Smooth muscle cell (in vitro differentiated cells): ENCODE data around the gene PDCD10. TPM values are rescaled to one million over a fixed set of nuclear protein-coding genes. Genes with fewer than 3 reads are reported as not detected.

ENCODE experiments used
- DNase-seq: peaks from one replicate; lab custom pipeline; 2025; ENCODE audit not compliant: unreplicated experiment; lab: John Stamatoyannopoulos, UW
- H2AFZ ChIP-seq: fragments of 200-600 bp; sonication (generic); 2 replicates; pipeline ENCODE4 v1.6.0; 2016; ENCODE audit warnings: antibody characterized with exemption, low read depth, mild to moderate bottlenecking
- H3F3A ChIP-seq: fragments of 200-600 bp; sonication (generic); 2 replicates; pipeline ENCODE4 v1.6.0; 2017; ENCODE audit warnings: antibody characterized with exemption, low read depth
- H3K27ac ChIP-seq: fragments of 200-600 bp; sonication (generic); 2 replicates; pipeline ENCODE4 v1.5.1; 2016; ENCODE audit warnings: low read depth, mild to moderate bottlenecking
- H3K27me3 ChIP-seq: fragments of 200-600 bp; sonication (generic); 2 replicates; pipeline ENCODE4 v1.6.1; 2016; ENCODE audit warnings: low read depth, mild to moderate bottlenecking
- H3K36me3 ChIP-seq: fragments of 200-600 bp; sonication (generic); 2 replicates; pipeline ENCODE4 v1.5.1; 2016; ENCODE audit warnings: low read depth
- H3K4me1 ChIP-seq: fragments of 200-600 bp; sonication (generic); 2 replicates; pipeline ENCODE4 v1.5.1; 2016; ENCODE audit warnings: low read depth
- H3K4me2 ChIP-seq: fragments of 200-600 bp; sonication (generic); 2 replicates; pipeline ENCODE4 v1.6.0; 2016; ENCODE audit warnings: mild to moderate bottlenecking
- H3K4me3 ChIP-seq: fragments of 200-600 bp; sonication (generic); 2 replicates; pipeline ENCODE4 v1.5.1; 2016; ENCODE audit warnings: mild to moderate bottlenecking
- H3K79me2 ChIP-seq: fragments of 200-600 bp; sonication (generic); 2 replicates; pipeline ENCODE4 v1.6.0; 2016; ENCODE audit warnings: low read depth, mild to moderate bottlenecking
- H3K9ac ChIP-seq: fragments of 200-600 bp; sonication (generic); 2 replicates; pipeline ENCODE4 v1.6.0; 2016; ENCODE audit warnings: low read depth
- H3K9me3 ChIP-seq: fragments of 200-600 bp; sonication (generic); replicated peaks from 2 replicates; pipeline ENCODE4 v1.5.1; 2016; ENCODE audit warnings: low read depth
- H4K20me1 ChIP-seq: fragments of 200-600 bp; sonication (generic); 2 replicates; pipeline ENCODE4 v1.6.0; 2016; ENCODE audit warnings: low read depth
- CTCF ChIP-seq: fragments of 200-600 bp; sonication (generic); IDR thresholded peaks from 2 replicates; pipeline ENCODE4 v1.5.1; 2017; ENCODE audit warnings: borderline replicate concordance, mild to moderate bottlenecking, antibody characterized with exemption; ENCODE audit not compliant: insufficient read depth, poor library complexity, severe bottlenecking
- WGBS: methylation state at CpG from one replicate; pipeline ENCODE4 v1.1.7; 2016; ENCODE audit warnings: low lambda C conversion rate; 5-methylcytosine and 5-hydroxymethylcytosine counted together
- polyA plus RNA-seq: library from polyadenylated mRNA; unstranded; fragments of >200 nt; fragmentation: Nextera tagmentation; extraction: Ambion mirVana; gene quantifications from 2 replicates; pipeline ENCODE4 v1.2.1, GENCODE V29; 2016
- total RNA-seq: library from RNA; depleted of rRNA; stranded (reverse); fragments of >200 nt; gene quantifications from 2 replicates; pipeline ENCODE4 v1.2.3, GENCODE V29; 2014

Gene PDCD10
- total and polyA plus RNA-seq, 2 experiments from 2014 or later = 47.4 to 75.6 TPM

GRCh38 chr3:167684388-167684993 lies 50.2 kb downstream of the PDCD10 start:
- H3F3A ChIP-seq = peaks cover 10% of the 10 kb centered on the region
- H3K9ac ChIP-seq = no peak overlapping the region
- no peaks in the 10 kb centered on the region for H3K27me3 ChIP-seq
- no peak for DNase-seq
- no peaks in the 10 kb centered on the region for H3K79me2 ChIP-seq
- no peak overlapping the region for H3K27ac ChIP-seq
- no peaks in the 10 kb centered on the region for H3K9me3 ChIP-seq
- peaks cover 9% of the 10 kb centered on the region for H4K20me1 ChIP-seq
- H3K4me2 ChIP-seq = no peak overlapping the region
- peaks cover 15% of the 10 kb centered on the region for H3K36me3 ChIP-seq
- no peak overlapping the region for H2AFZ ChIP-seq
- peak; percentile 76 for TF ChIP-seq CTCF
- no peak overlapping the region for H3K4me3 ChIP-seq
- no peaks in the 10 kb centered on the region for H3K4me1 ChIP-seq

- no peak overlapping the region for H2AFZ ChIP-seq
- no peak for DNase-seq
- no peak overlapping the region for H3K9ac ChIP-seq
- H3K27me3 ChIP-seq = no peaks in the 10 kb centered on the region
- H3K4me3 ChIP-seq = no peak overlapping the region
- H3K36me3 ChIP-seq = peaks cover 32% of the 10 kb centered on the region
- no peaks in the 10 kb centered on the region for H3F3A ChIP-seq
- no peak for TF ChIP-seq CTCF
- 97% methylated on average over 4 of the region's 4 CpGs for WGBS
- no peak overlapping the region for H3K4me2 ChIP-seq
- H3K4me1 ChIP-seq = no peaks in the 10 kb centered on the region
- no peaks in the 10 kb centered on the region for H3K9me3 ChIP-seq
- H4K20me1 ChIP-seq = peaks cover 1% of the 10 kb centered on the region
- no peak overlapping the region for H3K27ac ChIP-seq
- no peaks in the 10 kb centered on the region for H3K79me2 ChIP-seq
These were observed 55.2 kb downstream of the PDCD10 start for GRCh38 chr3:167679526-167679925.

GRCh38 chr3:167675848-167676247 lies 58.8 kb downstream of the PDCD10 start:
- TF ChIP-seq CTCF = no peak
- Histone ChIP-seq H3K79me2 (no peaks in the 10 kb centered on the region), H3K4me3 (no peak overlapping the region), H3K9me3 (no peaks in the 10 kb centered on the region), H3K27me3 (no peaks in the 10 kb centered on the region), H3K4me1 (no peaks in the 10 kb centered on the region), H3K36me3 (peaks cover 28% of the 10 kb centered on the region), H2AFZ (no peak overlapping the region), H3F3A (no peaks in the 10 kb centered on the region), H3K4me2 (no peak overlapping the region), H4K20me1 (no peaks in the 10 kb centered on the region), H3K27ac (no peak overlapping the region), H3K9ac (no peak overlapping the region)
- DNase-seq = no peak
- 96% methylated on average over 1 of the region's 1 CpG for WGBS

- Histone ChIP-seq H4K20me1 (no peaks in the 10 kb centered on the region), H3K36me3 (peaks cover 28% of the 10 kb centered on the region)
These were observed 61.5 kb downstream of the PDCD10 start for GRCh38 chr3:167673221-167673620.

More at GRCh38 chr3:167673221-167673620, 61.5 kb downstream of the PDCD10 start:
- H2AFZ ChIP-seq = no peak overlapping the region
- 96% methylated on average over 1 of the region's 1 CpG for WGBS
- no peaks in the 10 kb centered on the region for H3K4me1 ChIP-seq
- no peak overlapping the region for H3K4me2 ChIP-seq
- no peak overlapping the region for H3K4me3 ChIP-seq
- H3K79me2 ChIP-seq = no peaks in the 10 kb centered on the region
- DNase-seq = no peak
- TF ChIP-seq CTCF = no peak
- no peaks in the 10 kb centered on the region for H3K27me3 ChIP-seq
- no peak overlapping the region for H3K27ac ChIP-seq
- no peaks in the 10 kb centered on the region for H3K9me3 ChIP-seq
- no peaks in the 10 kb centered on the region for H3F3A ChIP-seq
- no peak overlapping the region for H3K9ac ChIP-seq
